Parathyroid adenoma (tissue), 2 donors: ENCODE data around the gene RPL29.
A peak's percentile ranks its signal among the peaks of the same experiment; 100 is the strongest.

Experiments used
- H2AFZ ChIP-seq: fragments of 300-600 bp; sonication (generic); one replicate; pipeline ENCODE4 v1.7.0; 2017; ENCODE audit warnings: antibody characterized with exemption, mild to moderate bottlenecking
- H3K27ac ChIP-seq: fragments of 300-600 bp; sonication (generic); one replicate; pipeline ENCODE4 v1.7.0; 2017
- H3K27me3 ChIP-seq: fragments of 300-600 bp; sonication (generic); one replicate; pipeline ENCODE4 v1.7.0; 2017; ENCODE audit warnings: low read length; ENCODE audit not compliant: control insufficient read depth, insufficient read depth
- H3K36me3 ChIP-seq: fragments of 300-600 bp; sonication (generic); one replicate; pipeline ENCODE4 v1.7.0; 2017; ENCODE audit warnings: low read length; ENCODE audit not compliant: control insufficient read depth, insufficient read depth
- H3K4me1 ChIP-seq: fragments of 300-600 bp; sonication (generic); one replicate; pipeline ENCODE4 v1.7.0; 2017; ENCODE audit warnings: control low read depth
- H3K4me2 ChIP-seq: fragments of 300-600 bp; sonication (generic); one replicate; pipeline ENCODE4 v1.7.0; 2017; ENCODE audit warnings: low read length
- H3K4me3 ChIP-seq: fragments of 300-600 bp; sonication (generic); one replicate; pipeline ENCODE4 v1.7.0; 2017; ENCODE audit warnings: low read depth, low read length
- H3K79me2 ChIP-seq: fragments of 300-600 bp; sonication (generic); one replicate; pipeline ENCODE4 v1.7.0; 2017; ENCODE audit warnings: control low read depth
- H3K9ac ChIP-seq: fragments of 300-600 bp; sonication (generic); one replicate; pipeline ENCODE4 v1.7.0; 2017; ENCODE audit warnings: mild to moderate bottlenecking
- H3K9me3 ChIP-seq: fragments of 300-600 bp; sonication (generic); one replicate; pipeline ENCODE4 v1.7.0; 2017; ENCODE audit warnings: low read length; ENCODE audit not compliant: control insufficient read depth
- TF ChIP-seq, protein P1 (sequence below): fragments of 300-600 bp; sonication (generic); IDR thresholded peaks from one replicate; pipeline ENCODE4 v1.7.0; 2017; ENCODE audit warnings: antibody characterized with exemption, mild to moderate bottlenecking
- donor health status: primary hyperparathyroidism.

The RPL29 gene

DNA sequence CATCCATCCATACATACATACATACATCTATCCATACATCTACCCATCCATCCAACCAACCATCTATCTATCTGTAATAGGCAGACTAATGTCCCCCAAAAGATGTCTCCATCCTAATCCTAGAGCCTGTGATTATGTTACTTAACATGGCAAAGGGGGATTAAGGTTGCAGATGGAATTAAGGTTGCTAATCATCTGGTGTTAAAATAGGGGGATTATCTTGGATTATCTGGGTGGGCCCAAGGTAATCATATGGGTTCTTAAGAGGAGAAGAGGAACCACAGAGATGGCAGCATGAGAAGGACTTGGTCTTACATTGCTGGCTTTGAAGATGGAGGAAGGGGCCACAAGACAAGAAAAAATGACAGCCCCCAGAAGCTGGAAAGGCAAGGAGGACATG is 14.7 kb upstream of the RPL29 start:
- Histone ChIP-seq H3K4me2 (no peak overlapping the region), H3K4me3 (no peak overlapping the region), H3K9me3 (no peaks in the 10 kb centered on the region), H3K27me3 (no peaks in the 10 kb centered on the region), H2AFZ (no peak overlapping the region), H3K4me1 (peaks cover 11% of the 10 kb centered on the region), H3K9ac (no peak overlapping the region), H3K27ac (no peak overlapping the region), H3K36me3 (no peaks in the 10 kb centered on the region), H3K79me2 (no peaks in the 10 kb centered on the region)
- TF ChIP-seq, protein P1, sequence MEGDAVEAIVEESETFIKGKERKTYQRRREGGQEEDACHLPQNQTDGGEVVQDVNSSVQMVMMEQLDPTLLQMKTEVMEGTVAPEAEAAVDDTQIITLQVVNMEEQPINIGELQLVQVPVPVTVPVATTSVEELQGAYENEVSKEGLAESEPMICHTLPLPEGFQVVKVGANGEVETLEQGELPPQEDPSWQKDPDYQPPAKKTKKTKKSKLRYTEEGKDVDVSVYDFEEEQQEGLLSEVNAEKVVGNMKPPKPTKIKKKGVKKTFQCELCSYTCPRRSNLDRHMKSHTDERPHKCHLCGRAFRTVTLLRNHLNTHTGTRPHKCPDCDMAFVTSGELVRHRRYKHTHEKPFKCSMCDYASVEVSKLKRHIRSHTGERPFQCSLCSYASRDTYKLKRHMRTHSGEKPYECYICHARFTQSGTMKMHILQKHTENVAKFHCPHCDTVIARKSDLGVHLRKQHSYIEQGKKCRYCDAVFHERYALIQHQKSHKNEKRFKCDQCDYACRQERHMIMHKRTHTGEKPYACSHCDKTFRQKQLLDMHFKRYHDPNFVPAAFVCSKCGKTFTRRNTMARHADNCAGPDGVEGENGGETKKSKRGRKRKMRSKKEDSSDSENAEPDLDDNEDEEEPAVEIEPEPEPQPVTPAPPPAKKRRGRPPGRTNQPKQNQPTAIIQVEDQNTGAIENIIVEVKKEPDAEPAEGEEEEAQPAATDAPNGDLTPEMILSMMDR = no peak

DNA sequence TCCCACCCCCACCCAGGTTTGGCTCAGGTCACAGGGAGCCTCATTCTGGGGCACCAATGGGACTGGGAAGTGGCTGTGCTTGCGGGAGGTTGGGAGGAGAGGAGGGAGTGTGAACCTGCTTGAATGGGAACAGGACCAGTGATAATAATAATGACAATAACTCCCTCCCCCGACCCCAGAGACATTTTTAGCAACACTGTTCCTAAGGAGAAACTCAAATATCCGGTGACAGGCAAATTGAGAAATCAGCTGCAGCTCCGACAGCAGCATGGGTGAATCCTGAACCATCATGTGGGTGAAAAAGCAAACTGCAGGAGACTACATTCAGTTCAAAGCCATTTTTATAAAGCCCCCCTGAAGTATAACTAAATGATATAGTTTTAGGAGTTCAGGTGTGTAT is 11.6 kb upstream of the RPL29 start:
- Histone ChIP-seq H3K27ac (no peak overlapping the region), H3K4me1 (peaks cover 13% of the 10 kb centered on the region), H2AFZ (no peak overlapping the region), H3K4me3 (no peak overlapping the region), H3K4me2 (no peak overlapping the region), H3K36me3 (no peaks in the 10 kb centered on the region), H3K9me3 (no peaks in the 10 kb centered on the region), H3K79me2 (no peaks in the 10 kb centered on the region), H3K9ac (no peak overlapping the region), H3K27me3 (no peaks in the 10 kb centered on the region)
- TF ChIP-seq, protein P1 = no peak

DNA sequence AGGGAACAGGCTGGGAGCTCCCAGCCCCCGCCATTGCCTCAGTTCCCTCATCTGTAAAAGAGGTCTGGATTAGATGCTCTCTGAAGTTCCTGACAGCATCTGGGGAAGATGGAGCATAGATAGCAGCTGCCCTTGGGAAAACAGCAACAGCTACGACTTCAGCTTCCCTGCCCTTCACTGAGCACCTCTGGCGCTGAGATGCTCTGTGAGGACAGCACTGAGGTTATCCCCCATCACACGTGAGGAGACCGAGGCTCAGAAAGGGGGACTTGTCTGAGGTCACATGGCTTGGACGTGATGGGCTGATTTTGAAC is 11.1 kb upstream of the RPL29 start:
- no peak overlapping the region for H3K9ac ChIP-seq
- H3K27ac ChIP-seq = no peak overlapping the region
- H3K4me1 ChIP-seq = peaks cover 13% of the 10 kb centered on the region
- H3K4me2 ChIP-seq = no peak overlapping the region
- TF ChIP-seq, protein P1 = no peak
- no peak overlapping the region for H3K4me3 ChIP-seq
- H2AFZ ChIP-seq = no peak overlapping the region
- no peaks in the 10 kb centered on the region for H3K36me3 ChIP-seq
- H3K27me3 ChIP-seq = no peaks in the 10 kb centered on the region
- no peaks in the 10 kb centered on the region for H3K79me2 ChIP-seq
- H3K9me3 ChIP-seq = no peaks in the 10 kb centered on the region

DNA sequence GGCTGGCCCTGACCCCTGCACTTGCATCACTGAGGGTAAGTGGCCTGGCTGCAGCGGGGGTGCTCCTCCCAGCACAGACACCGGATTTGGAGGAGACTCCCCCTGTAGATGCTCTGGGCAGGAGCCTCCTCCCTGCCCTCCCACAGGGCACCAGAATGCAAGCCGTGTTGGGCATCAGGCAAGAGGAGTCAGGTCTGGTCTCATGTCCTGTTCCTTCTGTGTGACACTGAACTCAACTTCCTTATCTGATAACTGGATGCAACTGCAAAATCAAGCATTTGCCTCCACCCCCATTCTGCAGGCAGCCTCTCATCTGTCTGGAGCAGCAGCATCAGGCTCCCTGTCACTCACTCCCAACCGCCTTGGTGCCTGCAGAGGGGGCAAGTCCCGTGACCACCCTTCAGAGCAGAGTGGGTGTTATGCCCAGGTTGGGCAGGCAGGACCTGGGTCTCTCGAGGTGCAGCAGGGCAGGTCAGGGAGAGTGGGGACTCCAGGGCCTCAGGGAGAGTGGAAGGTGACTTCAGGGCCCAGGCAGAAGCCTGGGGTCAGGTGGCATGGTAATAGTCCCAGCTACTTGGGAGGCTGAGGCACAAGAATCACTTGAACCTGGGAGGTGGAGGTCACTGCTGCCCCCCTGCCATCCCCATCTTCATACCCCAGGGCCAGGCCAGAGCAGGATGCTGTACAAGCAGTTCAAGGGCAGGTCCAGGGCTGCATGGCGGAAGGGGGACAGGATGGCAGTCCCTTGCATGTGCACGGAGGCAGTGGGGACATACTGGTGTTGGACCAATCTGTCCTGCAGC is 10.5 kb upstream of the RPL29 start:
- Histone ChIP-seq H3K9ac (no peak overlapping the region), H3K36me3 (no peaks in the 10 kb centered on the region), H3K4me3 (no peak overlapping the region), H3K9me3 (no peaks in the 10 kb centered on the region), H3K4me1 (peaks cover 13% of the 10 kb centered on the region), H3K4me2 (no peak overlapping the region), H3K27ac (no peak overlapping the region), H3K27me3 (no peaks in the 10 kb centered on the region), H2AFZ (peak overlapping the region; percentile 81), H3K79me2 (no peaks in the 10 kb centered on the region)
- TF ChIP-seq, protein P1 = no peak

DNA sequence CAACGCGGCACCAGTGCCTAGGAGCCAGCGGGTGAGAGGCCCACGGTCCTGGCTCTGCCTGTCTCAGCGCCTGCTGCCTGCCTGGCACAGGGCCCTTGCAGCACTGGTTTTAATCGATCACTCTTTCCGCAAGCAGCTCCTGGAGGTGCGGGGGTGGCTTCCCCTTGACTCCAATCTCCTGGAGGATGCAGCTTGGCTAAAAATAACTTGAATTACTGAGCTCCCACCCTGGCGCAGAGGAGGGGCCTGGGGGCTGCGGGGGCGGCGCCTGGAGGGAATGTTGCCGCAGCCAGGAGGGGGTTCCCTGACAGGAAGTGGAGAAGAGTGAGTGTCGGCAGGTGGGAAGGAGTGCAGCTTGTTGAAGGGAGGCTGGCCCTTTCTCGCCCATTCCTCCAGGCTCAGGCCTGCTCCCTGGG is 9.9 kb upstream of the RPL29 start:
- TF ChIP-seq, protein P1 = no peak
- Histone ChIP-seq H3K27ac (peak overlapping the region; percentile 6), H3K4me2 (no peak overlapping the region), H3K9ac (no peak overlapping the region), H3K36me3 (no peaks in the 10 kb centered on the region), H3K4me1 (peaks cover 13% of the 10 kb centered on the region), H3K9me3 (no peaks in the 10 kb centered on the region), H3K79me2 (no peaks in the 10 kb centered on the region), H3K27me3 (no peaks in the 10 kb centered on the region), H3K4me3 (no peak overlapping the region), H2AFZ (peak overlapping the region; percentile 81)
